Measurements from ENCODE around the gene TIMM44.

TIMM44 gene

DNA sequence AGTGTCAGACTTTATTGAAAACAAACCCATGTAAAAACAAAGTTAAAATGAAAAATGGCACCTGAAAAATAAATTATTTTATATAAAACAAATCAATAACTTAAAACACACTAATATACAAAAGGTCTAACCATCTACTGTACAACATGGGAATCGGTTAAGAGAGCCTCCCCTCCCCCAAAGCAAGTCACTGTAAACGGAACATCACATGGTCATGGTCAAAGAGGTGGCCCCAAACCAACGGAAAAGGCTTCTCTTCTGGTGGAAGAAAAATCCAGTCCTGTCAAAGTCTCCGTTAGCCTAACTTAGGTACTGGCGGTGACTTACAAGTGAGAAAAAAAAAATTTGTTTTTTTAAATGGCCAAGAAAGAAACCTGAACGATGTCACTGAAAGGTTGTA, 15.7 kb upstream of the TIMM44 start:
- TF ChIP-seq, protein P1, sequence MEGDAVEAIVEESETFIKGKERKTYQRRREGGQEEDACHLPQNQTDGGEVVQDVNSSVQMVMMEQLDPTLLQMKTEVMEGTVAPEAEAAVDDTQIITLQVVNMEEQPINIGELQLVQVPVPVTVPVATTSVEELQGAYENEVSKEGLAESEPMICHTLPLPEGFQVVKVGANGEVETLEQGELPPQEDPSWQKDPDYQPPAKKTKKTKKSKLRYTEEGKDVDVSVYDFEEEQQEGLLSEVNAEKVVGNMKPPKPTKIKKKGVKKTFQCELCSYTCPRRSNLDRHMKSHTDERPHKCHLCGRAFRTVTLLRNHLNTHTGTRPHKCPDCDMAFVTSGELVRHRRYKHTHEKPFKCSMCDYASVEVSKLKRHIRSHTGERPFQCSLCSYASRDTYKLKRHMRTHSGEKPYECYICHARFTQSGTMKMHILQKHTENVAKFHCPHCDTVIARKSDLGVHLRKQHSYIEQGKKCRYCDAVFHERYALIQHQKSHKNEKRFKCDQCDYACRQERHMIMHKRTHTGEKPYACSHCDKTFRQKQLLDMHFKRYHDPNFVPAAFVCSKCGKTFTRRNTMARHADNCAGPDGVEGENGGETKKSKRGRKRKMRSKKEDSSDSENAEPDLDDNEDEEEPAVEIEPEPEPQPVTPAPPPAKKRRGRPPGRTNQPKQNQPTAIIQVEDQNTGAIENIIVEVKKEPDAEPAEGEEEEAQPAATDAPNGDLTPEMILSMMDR (conservative IDR thresholded peaks at IDR 0.05) = no peak
- H3K27ac ChIP-seq = no peak overlapping the region

DNA sequence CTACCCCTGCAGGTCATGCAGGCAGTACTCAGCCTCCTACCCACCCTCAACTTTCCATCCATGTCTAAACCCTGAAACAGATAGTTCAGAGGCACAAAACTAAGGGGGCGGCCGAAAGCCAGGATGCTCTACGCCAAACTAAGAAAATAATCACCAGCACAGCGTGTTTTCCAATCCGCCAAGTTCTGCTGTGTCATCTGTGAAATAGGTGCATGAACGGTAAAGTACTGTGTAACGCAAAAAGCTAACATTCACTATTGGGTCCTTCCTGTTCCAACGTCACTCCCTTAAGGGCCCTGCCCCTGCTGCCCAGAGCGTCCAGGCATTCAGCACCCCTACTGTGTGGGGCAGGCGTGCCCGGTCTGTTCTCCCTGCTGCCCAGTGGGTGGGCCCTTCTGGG, 12.2 kb upstream of the TIMM44 start:
- TF ChIP-seq, protein P1 (conservative IDR thresholded peaks at IDR 0.05) = no peak
- H3K27ac ChIP-seq = no peak overlapping the region

DNA sequence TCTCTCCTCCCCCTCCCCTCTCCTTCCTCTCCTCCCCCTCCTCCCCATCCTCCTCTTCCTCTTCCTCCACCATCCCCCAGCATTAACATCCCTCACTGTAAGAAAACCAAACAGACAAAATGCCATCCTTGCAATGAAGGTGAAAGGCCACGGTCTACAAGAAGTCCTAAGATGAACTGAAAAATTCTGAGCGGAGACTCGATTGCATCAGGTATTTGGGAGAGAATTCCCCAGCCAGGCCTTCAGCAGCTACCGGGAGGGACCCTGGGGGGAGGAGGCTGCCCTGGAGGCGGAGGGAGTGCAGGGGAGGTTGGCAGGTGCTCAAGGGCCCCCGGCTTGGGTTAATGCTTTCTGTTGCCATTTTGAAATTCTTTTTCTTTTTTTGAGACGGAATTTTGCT, 10.1 kb upstream of the TIMM44 start:
- TF ChIP-seq, protein P1 (conservative IDR thresholded peaks at IDR 0.05) = no peak

DNA sequence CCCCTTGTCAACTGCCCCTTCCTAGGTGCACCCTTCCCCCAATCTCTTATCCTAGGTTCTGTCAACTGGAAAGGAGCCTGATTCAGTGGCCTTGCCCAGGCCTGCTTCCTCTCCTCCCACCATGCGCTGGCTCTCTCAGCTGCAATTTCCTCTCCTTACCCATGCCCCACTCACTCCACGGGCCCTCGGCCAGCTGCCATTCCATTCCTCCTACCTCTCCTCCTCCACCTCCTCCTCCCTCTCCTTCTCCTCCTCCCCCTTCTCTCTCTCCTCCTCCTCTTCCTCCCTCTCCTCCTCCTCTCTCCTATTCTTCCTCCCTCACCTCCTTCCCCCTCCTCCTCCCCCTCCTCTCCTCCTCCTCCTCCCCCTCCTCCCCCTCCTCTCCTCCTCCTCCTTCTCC, 9.6 kb upstream of the TIMM44 start:
- TF ChIP-seq, protein P1 (conservative IDR thresholded peaks at IDR 0.05) = no peak
- H3K27ac ChIP-seq = no peak overlapping the region

More for the DNA sequence above, 10.1 kb upstream of the TIMM44 start:
- no peak overlapping the region for H3K27ac ChIP-seq

DNA sequence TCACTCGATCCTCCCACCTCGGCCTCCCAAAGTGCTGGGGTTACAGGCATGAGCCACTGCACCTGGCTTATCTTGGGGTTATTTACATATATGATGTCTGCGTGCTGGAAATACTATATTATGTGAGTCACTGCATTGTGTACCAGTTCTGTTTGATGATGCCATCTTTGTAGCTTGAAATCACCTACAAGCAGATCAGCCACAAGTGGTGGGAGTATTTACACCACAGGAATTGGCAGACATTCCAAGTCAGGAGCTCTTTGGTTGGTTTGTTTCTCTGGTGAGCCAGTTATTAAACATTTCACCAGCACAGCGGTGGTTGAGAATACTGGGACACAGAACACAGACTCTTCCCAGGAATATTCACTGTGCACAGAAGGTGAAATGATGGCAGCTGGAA, 4.5 kb upstream of the TIMM44 start:
- H3K27ac ChIP-seq = no peak overlapping the region
- TF ChIP-seq, protein P1 (conservative IDR thresholded peaks at IDR 0.05) = no peak

DNA sequence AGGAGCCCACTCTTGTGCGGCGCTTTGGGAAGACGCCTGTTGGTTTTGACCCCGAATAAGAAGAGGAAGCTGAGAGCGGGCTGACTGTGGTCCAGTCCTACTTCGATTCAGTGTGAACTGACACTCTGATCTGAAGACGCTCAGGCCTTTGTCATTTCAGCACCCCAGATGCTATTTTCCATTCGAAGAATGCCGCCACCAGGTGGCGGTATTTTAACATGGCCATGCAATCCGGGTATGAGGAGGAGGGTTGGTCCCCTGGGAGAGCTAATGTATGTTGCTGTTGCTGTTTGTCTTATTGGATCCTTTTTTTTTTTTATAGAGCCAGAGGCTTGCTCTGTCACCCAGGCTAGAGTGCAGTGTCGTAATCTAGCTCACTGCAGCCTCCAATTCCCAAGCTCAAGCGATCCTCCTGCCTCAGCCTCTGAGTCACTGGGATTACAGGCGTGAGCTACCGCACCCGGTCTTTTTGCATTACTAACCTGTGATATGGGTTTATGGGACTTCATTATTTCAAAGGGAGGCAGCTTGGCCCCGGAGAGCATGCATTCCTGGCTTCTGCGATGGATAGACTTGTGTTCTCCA, 803 bp upstream of the TIMM44 start:
- TF ChIP-seq, protein P1 (conservative IDR thresholded peaks at IDR 0.05) = peak; percentile 80
- H3K27ac ChIP-seq = peak overlapping the region; percentile 81

DNA sequence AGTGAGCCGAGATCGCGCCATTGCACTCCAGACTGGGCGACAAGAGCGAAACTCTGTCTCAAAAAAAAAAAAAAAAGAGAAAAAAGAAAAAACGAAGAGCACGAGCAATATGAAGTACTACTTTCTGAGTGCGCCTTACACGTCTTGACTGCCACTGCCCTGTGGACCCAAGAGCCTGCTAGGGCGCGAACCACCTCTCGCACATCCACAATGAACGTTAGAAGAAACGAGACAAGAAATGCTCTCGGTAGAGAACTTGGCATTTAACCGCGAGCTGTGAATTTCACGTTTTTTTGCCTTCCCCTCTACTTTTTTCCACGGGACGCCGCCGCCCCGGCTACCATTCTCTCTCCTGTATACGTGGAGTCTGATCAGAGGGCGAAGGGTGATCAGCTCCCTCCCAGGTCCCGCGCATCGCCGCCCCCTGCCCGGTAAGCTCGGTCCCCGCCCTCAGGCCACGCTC, 454 bp downstream of the TIMM44 start:
- TF ChIP-seq, protein P1 (conservative IDR thresholded peaks at IDR 0.05) = no peak
- H3K27ac ChIP-seq = peak overlapping the region; percentile 81

All from VCaP (cell line).